GM19035 (cell line): ENCODE measurements around the gene BAIAP3.
"Not testable (repeated sequence)": the region's sequence is repeated elsewhere in the genome, so short reads cannot be mapped to it uniquely, and the experiment has no call there.

ENCODE experiments used
- ATAC-seq: cut with Tn5 transposase; IDR thresholded peaks from one replicate; pipeline ENCODE4 v1.9.1; 2021; ENCODE audit not compliant: unreplicated experiment

Gene BAIAP3

GRCh38 chr16:1315081-1316032 lies 18.1 kb upstream of the BAIAP3 start:
- no peak for ATAC-seq

GRCh38 chr16:1316033-1316405 lies 17.4 kb upstream of the BAIAP3 start:
- ATAC-seq, result no peak

- no peak for ATAC-seq
Observed at GRCh38 chr16:1317479-1318267, 15.8 kb upstream of the BAIAP3 start.

- no peak for ATAC-seq
Observed at GRCh38 chr16:1318268-1318545, 15.2 kb upstream of the BAIAP3 start.

- ATAC-seq, result no peak
Observed at GRCh38 chr16:1319041-1319440, 14.4 kb upstream of the BAIAP3 start.

GRCh38 chr16:1320097-1320496 lies 13.3 kb upstream of the BAIAP3 start:
- no peak for ATAC-seq

- ATAC-seq, result no peak
Observed at GRCh38 chr16:1320658-1321240, 12.7 kb upstream of the BAIAP3 start.

- no peak for ATAC-seq
Observed at GRCh38 chr16:1322407-1322806, 11.0 kb upstream of the BAIAP3 start.

- no peak for ATAC-seq
Observed at GRCh38 chr16:1323296-1324239, 9.9 kb upstream of the BAIAP3 start.

GRCh38 chr16:1324286-1324826 lies 9.1 kb upstream of the BAIAP3 start:
- ATAC-seq, result no peak

- no peak for ATAC-seq
Observed at GRCh38 chr16:1325261-1325660, 8.2 kb upstream of the BAIAP3 start.

GRCh38 chr16:1325673-1326371 lies 7.6 kb upstream of the BAIAP3 start:
- no peak for ATAC-seq

GRCh38 chr16:1326391-1326790 lies 7.1 kb upstream of the BAIAP3 start:
- ATAC-seq, result no peak

GRCh38 chr16:1326946-1327618 lies 6.4 kb upstream of the BAIAP3 start:
- no peak for ATAC-seq

- no peak for ATAC-seq
Observed at GRCh38 chr16:1327619-1327947, 5.9 kb upstream of the BAIAP3 start.

- ATAC-seq, result not testable (repeated sequence)
Observed at GRCh38 chr16:1328136-1328535, 5.3 kb upstream of the BAIAP3 start.

GRCh38 chr16:1328961-1329360 lies 4.5 kb upstream of the BAIAP3 start:
- ATAC-seq, result not testable (repeated sequence)

GRCh38 chr16:1330260-1330914 lies 3.1 kb upstream of the BAIAP3 start:
- ATAC-seq, result no peak
